ENCODE data around the gene CNIH3. TPM values are rescaled to one million over a fixed set of nuclear protein-coding genes. Genes with fewer than 3 reads are reported as not detected.

The CNIH3 gene
- total and polyA plus RNA-seq, 2 donors (not counting 3 experiments of a cell fraction or from before 2014, with no cell fraction given), result 1.3 to 2.5 TPM

DNA sequence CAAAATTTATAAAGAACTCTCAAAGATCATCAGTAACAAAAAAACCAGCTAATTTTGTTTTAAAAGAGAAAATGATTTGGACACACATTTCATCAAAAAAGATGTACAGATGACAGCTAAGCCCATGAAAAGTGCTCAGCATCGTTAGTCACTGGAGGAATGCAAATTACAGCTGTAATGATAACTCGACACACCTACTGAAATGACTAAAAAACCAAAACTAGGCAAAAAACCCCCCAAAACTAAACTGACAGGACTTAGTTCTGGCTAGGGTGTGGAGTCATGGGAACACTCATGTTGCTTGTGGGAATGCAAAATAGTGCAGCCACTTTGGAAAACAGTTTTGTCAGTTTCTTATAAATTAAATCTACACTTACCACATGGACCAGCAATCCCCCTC lies 59.5 kb downstream of the CNIH3 start:
- DNase-seq (ENCODE audit: low read depth, low spot score) (no peak), FAIRE-seq (no peak)
- Histone ChIP-seq H3K4me3 (replicated peaks in 1 of 3; ENCODE audit: insufficient read depth in 1 of 3, low read depth in 1 of 3, low read length in 3 of 3) (no peak overlapping the region), H3K9ac (replicated peaks; ENCODE audit: extremely low read depth, insufficient read depth, low read length) (no peak overlapping the region), H2AFZ (ENCODE audit: low read depth, low read length) (no peak overlapping the region), H3K9me3 (replicated peaks; ENCODE audit: control insufficient read depth, insufficient read depth, low read length) (no peaks in the 10 kb centered on the region), H4K20me1 (replicated peaks; ENCODE audit: control insufficient read depth, extremely low read depth, insufficient read depth, low read length) (no peaks in the 10 kb centered on the region), H3K36me3 (ENCODE audit: control insufficient read depth in 2 of 2, extremely low read depth in 1 of 2, insufficient read depth in 2 of 2, low read length in 2 of 2) (no peaks in the 10 kb centered on the region), H3K4me2 (ENCODE audit: insufficient read depth, low read length) (no peak overlapping the region), H3K27ac (ENCODE audit: insufficient read depth, low read depth, low read length) (no peak overlapping the region), H3K4me1 (ENCODE audit: control insufficient read depth, extremely low read depth, insufficient read depth, low read length) (no peaks in the 10 kb centered on the region), H3K79me2 (ENCODE audit: control insufficient read depth, insufficient read depth, low read length) (no peaks in the 10 kb centered on the region), H3K9me1 (replicated peaks; ENCODE audit: control insufficient read depth, extremely low read depth, insufficient read depth, low read length) (no peaks in the 10 kb centered on the region), H3K27me3 (ENCODE audit: control insufficient read depth in 2 of 2, insufficient read depth in 2 of 2, low read length in 2 of 2) (peaks cover 0 to 6% of the 10 kb centered on the region in 2 experiments)
- intact Hi-C loops (cut with micrococcal nuclease), result no loop called here
- BruUV-seq (replicated peaks), result no TSS peak
- CTCF ChIA-PET, result interaction anchor here (1.1 kb wide), 1 partner anchor 31 kb away, joined by 3 read pairs; no protein-coding TSS in a partner anchor
- dilution Hi-C loops (cut with MboI; ENCODE audit: extremely low pct_ligation_motif_present, low sequenced_read_pairs), result no loop called here
- POLR2A ChIA-PET, result no interaction called here
- no peak for TF ChIP-seq POLR2AphosphoS5 (IDR thresholded peaks at IDR 0.05; ENCODE audit: insufficient read depth, low read depth, low read length)
- TF ChIP-seq, protein P1, sequence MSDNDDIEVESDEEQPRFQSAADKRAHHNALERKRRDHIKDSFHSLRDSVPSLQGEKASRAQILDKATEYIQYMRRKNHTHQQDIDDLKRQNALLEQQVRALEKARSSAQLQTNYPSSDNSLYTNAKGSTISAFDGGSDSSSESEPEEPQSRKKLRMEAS (IDR thresholded peaks at IDR 0.05; ENCODE audit: insufficient read depth, insufficient read length), result no peak
- no peak for TF ChIP-seq JUN (IDR thresholded peaks at IDR 0.05; ENCODE audit: borderline replicate concordance, insufficient read depth, insufficient read length, low read depth)
- TF ChIP-seq, protein P2, sequence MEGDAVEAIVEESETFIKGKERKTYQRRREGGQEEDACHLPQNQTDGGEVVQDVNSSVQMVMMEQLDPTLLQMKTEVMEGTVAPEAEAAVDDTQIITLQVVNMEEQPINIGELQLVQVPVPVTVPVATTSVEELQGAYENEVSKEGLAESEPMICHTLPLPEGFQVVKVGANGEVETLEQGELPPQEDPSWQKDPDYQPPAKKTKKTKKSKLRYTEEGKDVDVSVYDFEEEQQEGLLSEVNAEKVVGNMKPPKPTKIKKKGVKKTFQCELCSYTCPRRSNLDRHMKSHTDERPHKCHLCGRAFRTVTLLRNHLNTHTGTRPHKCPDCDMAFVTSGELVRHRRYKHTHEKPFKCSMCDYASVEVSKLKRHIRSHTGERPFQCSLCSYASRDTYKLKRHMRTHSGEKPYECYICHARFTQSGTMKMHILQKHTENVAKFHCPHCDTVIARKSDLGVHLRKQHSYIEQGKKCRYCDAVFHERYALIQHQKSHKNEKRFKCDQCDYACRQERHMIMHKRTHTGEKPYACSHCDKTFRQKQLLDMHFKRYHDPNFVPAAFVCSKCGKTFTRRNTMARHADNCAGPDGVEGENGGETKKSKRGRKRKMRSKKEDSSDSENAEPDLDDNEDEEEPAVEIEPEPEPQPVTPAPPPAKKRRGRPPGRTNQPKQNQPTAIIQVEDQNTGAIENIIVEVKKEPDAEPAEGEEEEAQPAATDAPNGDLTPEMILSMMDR (IDR thresholded peaks at IDR 0.05; ENCODE audit: extremely low read depth in 1 of 2, insufficient read depth in 1 of 2, low read depth in 1 of 2, low read length in 2 of 2), result no peak
- TF ChIP-seq POLR2A (IDR thresholded peaks at IDR 0.05; ENCODE audit: low read depth, low read length), result no peak
- no peak for TF ChIP-seq FOS (IDR thresholded peaks at IDR 0.05; ENCODE audit: borderline replicate concordance, insufficient read depth, low read length)
- TF ChIP-seq EZH2 (IDR thresholded peaks at IDR 0.05; ENCODE audit: borderline replicate concordance, low read depth, low read length, severe bottlenecking), result no peak

Measured in endothelial cell of umbilical vein (primary cell).